H1 (cell line): ENCODE measurements around the gene FAM204A. TPM values are rescaled to one million over a fixed set of nuclear protein-coding genes. Genes with fewer than 3 reads are reported as not detected.

ENCODE experiments used
- CTCF ChIA-PET: fragments of 300-600 bp; sonication (Branson Sonifier 250); formaldehyde crosslinking; loops from one replicate; lab custom pipeline; 2021; ENCODE audit not compliant: partially characterized antibody; lab: Charles Lee
- POLR2A ChIA-PET: fragments of 300-600 bp; sonication (Branson Sonifier 250); formaldehyde crosslinking; loops from one replicate; lab custom pipeline; 2021; ENCODE audit warnings: inconsistent platforms; ENCODE audit not compliant: partially characterized antibody; lab: Charles Lee
- DNase-seq, 2 experiments: peaks; one replicate each; pipeline versions ENCODE4 v3.0.0 to v3.0.0-alpha.2; 2010 to 2022; ENCODE audit warnings: low spot score in 2 of 2, low read depth in 1 of 2, mixed read lengths in 1 of 2
- FAIRE-seq: peaks from 2 replicates; lab custom pipeline; 2011; peaks lifted over from hg19 to GRCh38; lab: Jason Lieb, UNC
- H2AFZ ChIP-seq: 2 replicates; pipeline ENCODE4 v1.8.1; 2012; ENCODE audit warnings: low read length, inconsistent platforms
- H2AK5ac ChIP-seq: 2 replicates; pipeline ENCODE4 v1.6.1; 2013; ENCODE audit warnings: low read depth, low read length
- H2BK120ac ChIP-seq: replicated peaks from 2 replicates; pipeline ENCODE3; 2013; ENCODE audit warnings: low read depth, low read length, inconsistent platforms
- H2BK12ac ChIP-seq: 2 replicates; pipeline ENCODE4 v1.6.1; 2013; ENCODE audit warnings: low read depth, low read length
- H2BK15ac ChIP-seq: 2 replicates; pipeline ENCODE4 v1.6.1; 2013; ENCODE audit warnings: low read length
- H2BK20ac ChIP-seq: 2 replicates; pipeline ENCODE4 v1.6.1; 2013; ENCODE audit warnings: low read length
- H2BK5ac ChIP-seq: 2 replicates; pipeline ENCODE4 v1.6.1; 2013; ENCODE audit warnings: low read depth, low read length
- H3K14ac ChIP-seq: 2 replicates; pipeline ENCODE4 v1.6.1; 2013; ENCODE audit warnings: inconsistent platforms; ENCODE audit not compliant: insufficient read length
- H3K18ac ChIP-seq: 2 replicates; pipeline ENCODE4 v1.6.1; 2013; ENCODE audit warnings: low read length; ENCODE audit errors: extremely low read depth
- H3K23ac ChIP-seq: 2 replicates; pipeline ENCODE4 v1.6.1; 2013; ENCODE audit warnings: inconsistent platforms; ENCODE audit not compliant: insufficient read length
- H3K23me2 ChIP-seq: 2 replicates; pipeline ENCODE4 v1.6.1; 2013; ENCODE audit warnings: low read depth, low read length
- H3K27ac ChIP-seq: 2 replicates; pipeline ENCODE4 v1.6.1; 2011; ENCODE audit warnings: low read depth, low read length, inconsistent platforms
- H3K27me3 ChIP-seq, 4 experiments: replicated peaks in 1 of 4; 1 replicate in 1 of 4; 2 replicates in 3 of 4; pipeline versions ENCODE4 v1.6.1 to v1.8.1; 2011 to 2013; ENCODE audit warnings: low read length in 3 of 4, mild to moderate bottlenecking in 3 of 4, inconsistent platforms in 2 of 4, mixed read lengths in 2 of 4, moderate library complexity in 1 of 4; ENCODE audit not compliant: control insufficient read depth in 3 of 4, insufficient read depth in 3 of 4; ENCODE audit errors: extremely low read depth in 1 of 4
- H3K36me3 ChIP-seq, 4 experiments: 2 replicates each; pipeline versions ENCODE4 v1.6.1 to v1.8.1; 2011 to 2013; ENCODE audit warnings: mild to moderate bottlenecking in 4 of 4, low read length in 3 of 4, moderate library complexity in 2 of 4, control low read depth in 1 of 4, inconsistent platforms in 1 of 4; ENCODE audit not compliant: insufficient read depth in 4 of 4, control insufficient read depth in 2 of 4
- H3K4ac ChIP-seq: replicated peaks from 2 replicates; pipeline ENCODE3; 2013; ENCODE audit warnings: low read length, low read depth, mixed read lengths, inconsistent platforms; ENCODE audit not compliant: insufficient read length
- H3K4me1 ChIP-seq, 4 experiments: replicated peaks in 1 of 4; 1 replicate in 1 of 4; 2 replicates in 3 of 4; pipeline versions ENCODE4 v1.6.1 to v1.8.1; 2011 to 2013; ENCODE audit warnings: low read length in 3 of 4, inconsistent platforms in 2 of 4, mixed read lengths in 1 of 4; ENCODE audit not compliant: insufficient read depth in 4 of 4, control insufficient read depth in 3 of 4
- H3K4me2 ChIP-seq, 2 experiments: 2 replicates each; pipeline versions ENCODE4 v1.6.1 to v1.8.1; 2011 to 2013; ENCODE audit warnings: low read depth in 2 of 2, low read length in 2 of 2, control low read depth in 1 of 2, inconsistent platforms in 1 of 2, mild to moderate bottlenecking in 1 of 2; ENCODE audit not compliant: insufficient read depth in 1 of 2
- H3K4me3 ChIP-seq, 4 experiments: fragments of 200-600, 300-600 bp in 1 of 4; sonication (generic), shearing (Covaris generic), sonication (Bioruptor Twin) in 1 of 4; 2 replicates each; pipeline versions ENCODE4 v1.5.1 to v1.8.1; 2011 to 2016; ENCODE audit warnings: low read length in 4 of 4, low read depth in 3 of 4, control low read depth in 2 of 4, inconsistent platforms in 2 of 4, mild to moderate bottlenecking in 2 of 4, mixed read lengths in 1 of 4, moderate library complexity in 1 of 4; ENCODE audit not compliant: insufficient read depth in 2 of 4; ENCODE audit errors: extremely low read depth in 1 of 4
- H3K56ac ChIP-seq: replicated peaks from 2 replicates; pipeline ENCODE3; 2013; ENCODE audit warnings: low read depth, mild to moderate bottlenecking, mixed read lengths, low read length, inconsistent platforms; ENCODE audit not compliant: insufficient read length
- H3K79me1 ChIP-seq: 2 replicates; pipeline ENCODE4 v1.6.1; 2013; ENCODE audit warnings: low read depth, low read length, control low read depth
- H3K79me2 ChIP-seq, 2 experiments: 2 replicates each; pipeline versions ENCODE4 v1.6.1 to v1.8.1; 2012 to 2013; ENCODE audit warnings: low read length in 2 of 2, mild to moderate bottlenecking in 2 of 2, inconsistent platforms in 1 of 2; ENCODE audit not compliant: insufficient read depth in 2 of 2, control insufficient read depth in 1 of 2
- H3K9ac ChIP-seq, 4 experiments: replicated peaks in 1 of 4; 1 replicate in 1 of 4; 2 replicates in 3 of 4; pipeline versions ENCODE4 v1.6.1 to v1.8.1; 2011 to 2013; ENCODE audit warnings: low read depth in 3 of 4, low read length in 3 of 4, control low read depth in 2 of 4, mild to moderate bottlenecking in 2 of 4, moderate library complexity in 2 of 4, inconsistent platforms in 1 of 4; ENCODE audit errors: extremely low read depth in 1 of 4
- H3K9me3 ChIP-seq, 2 experiments: 2 replicates each; pipeline versions ENCODE4 v1.6.1 to v1.8.1; 2012 to 2013; ENCODE audit warnings: mild to moderate bottlenecking in 2 of 2, moderate library complexity in 2 of 2, control low read depth in 1 of 2, inconsistent platforms in 1 of 2, low read depth in 1 of 2, low read length in 1 of 2, mixed read lengths in 1 of 2; ENCODE audit not compliant: insufficient read depth in 2 of 2
- H4K20me1 ChIP-seq, 2 experiments: replicated peaks in 1 of 2; 2 replicates each; pipeline versions ENCODE3 to v1.8.1; 2011 to 2013; ENCODE audit warnings: inconsistent platforms in 2 of 2, low read length in 2 of 2, mild to moderate bottlenecking in 1 of 2; ENCODE audit not compliant: insufficient read depth in 2 of 2, control insufficient read depth in 1 of 2
- H4K5ac ChIP-seq: 2 replicates; pipeline ENCODE4 v1.6.1; 2013; ENCODE audit warnings: low read length, low read depth, mixed read lengths, inconsistent platforms; ENCODE audit not compliant: insufficient read length
- H4K8ac ChIP-seq: 2 replicates; pipeline ENCODE4 v1.8.0; 2013; ENCODE audit warnings: mild to moderate bottlenecking, moderate library complexity, low read length, inconsistent platforms; ENCODE audit not compliant: insufficient read depth; ENCODE audit errors: extremely low read depth
- H4K91ac ChIP-seq: replicated peaks from 2 replicates; pipeline ENCODE3; 2013; ENCODE audit warnings: low read length, mixed read lengths, inconsistent platforms; ENCODE audit not compliant: insufficient read length
- WGBS, 2 experiments: shearing (Covaris generic) in 1 of 2; methylation state at CpG; one replicate each; pipeline versions ENCODE4 v1.1.6 to v1.1.7; 2013 to 2015; ENCODE audit warnings: low lambda C conversion rate in 2 of 2, mixed read lengths in 2 of 2, inconsistent platforms in 1 of 2, low coverage in 1 of 2, missing lambda C conversion rate in 1 of 2; ENCODE audit not compliant: insufficient replicate concordance in 2 of 2, insufficient coverage in 1 of 2, insufficient read length in 1 of 2; ENCODE audit errors: extremely low coverage in 1 of 2, missing lambda C conversion rate in 1 of 2; 5-methylcytosine and 5-hydroxymethylcytosine counted together
- polyA plus RNA-seq, 7 experiments: library from polyadenylated mRNA; depleted of rRNA in 3 of 7; stranded (reverse) in 5 of 7; unstranded in 2 of 7; fragments of >200 nt in 5 of 7; fragments of 200-250 nt in 2 of 7; gene quantifications; 1 replicate in 5 of 7; 2 replicates in 1 of 7; 4 replicates in 1 of 7; pipeline versions ENCODE4 v1.2.1 to v1.2.3, GENCODE V29; 2011 to 2013; ENCODE audit warnings: missing spikeins in 2 of 7, mixed read lengths in 2 of 7
- total RNA-seq: library from RNA; stranded (reverse); fragmentation: NEBNext Ultra II Directional; extraction: Animal tissue kit (Norgen Biotek cat#: 25700); gene quantifications from 2 replicates; pipeline ENCODE4 v1.2.1, GENCODE V29; 2021

Gene FAM204A
- total and polyA plus RNA-seq, 2 of the 8 experiments (the other 6 are each of a cell fraction or from before 2014, with no cell fraction given) = 4.9 to 37.4 TPM

DNA sequence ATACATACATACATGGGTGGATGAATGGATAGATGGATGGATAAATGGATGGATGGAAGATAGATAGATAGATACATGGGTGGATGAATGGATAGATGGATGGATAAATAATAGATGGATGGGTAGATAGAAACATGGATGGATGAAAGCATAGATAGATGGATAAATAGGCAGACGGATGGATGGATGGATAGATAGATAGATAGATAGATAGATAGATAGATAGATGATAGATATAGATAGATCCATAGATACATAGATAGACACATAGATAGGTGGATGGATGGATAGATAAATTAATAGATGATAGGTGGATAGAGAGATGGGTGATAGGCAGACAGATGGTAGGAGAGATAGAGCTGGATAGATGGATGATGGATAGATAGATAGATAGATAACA is 68.5 kb downstream of the FAM204A start:
- Histone ChIP-seq H3K9ac (no peak overlapping the region), H2BK12ac (no peak overlapping the region), H3K4me2 (no peak overlapping the region), H3K27me3 (peaks cover 6 to 19% (median 13%) of the 10 kb centered on the region in 4 experiments; a peak in 6 of 7 replicates), H3K79me2 (no peaks in the 10 kb centered on the region), H2AFZ (no peak overlapping the region), H4K20me1 (no peaks in the 10 kb centered on the region), H3K4ac (no peak overlapping the region), H3K14ac (no peak overlapping the region), H3K4me1 (peaks cover 2 to 6% (median 3%) of the 10 kb centered on the region in 4 experiments; a peak in 4 of 7 replicates), H2BK15ac (no peak overlapping the region), H4K5ac (no peak overlapping the region), H2BK5ac (no peak overlapping the region), H3K56ac (no peak overlapping the region), H3K23me2 (no peaks in the 10 kb centered on the region; the same call in none of the 2 replicates), H3K27ac (no peak overlapping the region), H2BK120ac (no peak overlapping the region), H3K23ac (no peak overlapping the region), H3K18ac (no peak overlapping the region), H3K9me3 (peaks cover 0 to 6% of the 10 kb centered on the region in 2 experiments; a peak in 1 of 4 replicates), H3K36me3 (no peaks in the 10 kb centered on the region), H4K91ac (no peak overlapping the region), H3K79me1 (no peaks in the 10 kb centered on the region), H2BK20ac (no peak overlapping the region), H2AK5ac (no peak overlapping the region), H4K8ac (no peak overlapping the region), H3K4me3 (no peak overlapping the region)
- DNase-seq (no peak), FAIRE-seq (no peak)
- ChIA-PET CTCF (interaction anchor here (0.6 to 1.2 kb wide), 2 partner anchors 8 to 95 kb away, joined by 4 to 5 read pairs; no protein-coding TSS in a partner anchor), POLR2A (no interaction called here)
- 87% methylated on average over 1 of the region's 1 CpG; no CpG with 5 or more reads in 1 of the 2 experiments for WGBS, 2 experiments
